ENCODE data around the gene DIAPH1.

The DIAPH1 gene

DNA sequence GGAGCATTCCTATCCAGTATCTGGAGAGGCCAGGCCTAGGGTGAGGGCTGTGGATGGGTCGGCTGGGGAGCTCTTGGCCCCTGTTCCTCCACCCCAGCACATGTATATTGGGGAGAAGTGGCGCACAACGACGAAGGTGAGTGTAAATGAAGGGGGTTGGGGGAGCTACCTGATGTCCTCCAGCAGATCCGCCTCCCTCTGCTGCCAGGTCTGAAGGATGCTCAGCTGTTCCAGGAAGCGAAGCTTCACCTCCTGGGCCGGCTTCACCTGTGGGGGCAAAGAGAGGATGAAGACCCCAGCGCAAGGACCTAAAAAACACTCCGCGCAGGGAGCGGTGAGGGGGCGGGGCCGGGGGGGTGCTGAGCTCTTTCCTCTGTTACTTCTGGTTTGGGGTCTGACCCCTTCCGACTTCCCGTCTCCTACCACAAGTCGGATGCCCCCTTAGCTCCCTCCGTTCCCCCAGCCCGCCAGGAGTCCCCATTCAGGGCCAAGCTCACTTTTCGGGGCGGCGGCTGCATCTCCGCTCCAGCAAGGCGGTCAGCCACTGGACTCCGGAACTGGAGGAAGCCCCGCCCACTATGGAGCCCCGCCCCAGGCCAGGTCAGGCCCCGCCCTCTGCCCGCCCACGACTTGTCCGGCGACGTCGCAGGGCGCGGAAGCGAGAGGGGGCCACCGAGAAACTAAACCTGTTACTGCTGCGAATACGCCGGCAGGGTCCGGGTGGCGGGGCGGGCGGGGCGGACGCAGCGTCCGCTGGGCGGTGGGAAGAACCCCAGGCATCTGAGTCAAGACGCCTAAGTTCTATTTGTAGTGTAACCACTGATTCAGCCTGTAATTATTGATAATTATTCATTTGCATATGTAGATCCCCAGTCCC, 32.3 kb upstream of the DIAPH1 start, which contains the start of gene FCHSD1:
Gene FCHSD1 (minus strand): TSS at position 568 of the 877 bp plus-strand sequence. CDS start 50 bp downstream, at position 518.
- Histone ChIP-seq H3K36me3 (ENCODE audit: control insufficient read depth, insufficient read depth, low read length) (peaks cover 17% of the 10 kb centered on the region), H3K9ac (ENCODE audit: low read depth, low read length) (peak within 1 kb of the TSS; percentile 24), H3K4me3 (ENCODE audit: low read depth, low read length) (peak within 1 kb of the TSS; percentile 79), H3K9me3 (ENCODE audit: control insufficient read depth, insufficient read depth, low read length) (no peaks in the 10 kb centered on the region), H3K4me1 (ENCODE audit: control insufficient read depth, insufficient read depth, low read length) (no peaks in the 10 kb centered on the region), H3K27me3 (ENCODE audit: control insufficient read depth, insufficient read depth, low read length) (no peaks in the 10 kb centered on the region)

DNA sequence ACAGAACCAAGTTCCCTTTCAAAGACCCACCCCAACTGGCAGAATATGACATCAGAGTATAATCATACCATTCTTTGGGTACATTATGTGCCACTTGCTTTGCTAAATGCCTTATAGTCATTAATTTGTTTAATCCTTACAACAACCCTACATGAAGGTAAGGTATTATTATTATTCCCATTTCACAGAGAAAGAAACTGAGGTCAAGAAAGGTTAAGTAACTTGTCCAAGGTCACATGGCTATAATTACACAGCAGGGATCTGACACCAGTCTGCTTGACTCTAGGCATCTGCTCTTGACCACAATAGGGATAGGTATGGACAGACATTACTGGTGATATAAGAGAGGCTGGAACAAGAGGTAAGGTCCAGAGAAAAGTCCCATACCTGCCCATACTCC, 31.2 kb upstream of the DIAPH1 start:
- Histone ChIP-seq H3K4me1 (ENCODE audit: control insufficient read depth, insufficient read depth, low read length) (no peaks in the 10 kb centered on the region), H3K36me3 (ENCODE audit: control insufficient read depth, insufficient read depth, low read length) (peaks cover 15% of the 10 kb centered on the region), H3K9ac (ENCODE audit: low read depth, low read length) (no peak overlapping the region), H3K9me3 (ENCODE audit: control insufficient read depth, insufficient read depth, low read length) (no peaks in the 10 kb centered on the region), H3K4me3 (ENCODE audit: low read depth, low read length) (peak overlapping the region; percentile 79), H3K27me3 (ENCODE audit: control insufficient read depth, insufficient read depth, low read length) (no peaks in the 10 kb centered on the region)

DNA sequence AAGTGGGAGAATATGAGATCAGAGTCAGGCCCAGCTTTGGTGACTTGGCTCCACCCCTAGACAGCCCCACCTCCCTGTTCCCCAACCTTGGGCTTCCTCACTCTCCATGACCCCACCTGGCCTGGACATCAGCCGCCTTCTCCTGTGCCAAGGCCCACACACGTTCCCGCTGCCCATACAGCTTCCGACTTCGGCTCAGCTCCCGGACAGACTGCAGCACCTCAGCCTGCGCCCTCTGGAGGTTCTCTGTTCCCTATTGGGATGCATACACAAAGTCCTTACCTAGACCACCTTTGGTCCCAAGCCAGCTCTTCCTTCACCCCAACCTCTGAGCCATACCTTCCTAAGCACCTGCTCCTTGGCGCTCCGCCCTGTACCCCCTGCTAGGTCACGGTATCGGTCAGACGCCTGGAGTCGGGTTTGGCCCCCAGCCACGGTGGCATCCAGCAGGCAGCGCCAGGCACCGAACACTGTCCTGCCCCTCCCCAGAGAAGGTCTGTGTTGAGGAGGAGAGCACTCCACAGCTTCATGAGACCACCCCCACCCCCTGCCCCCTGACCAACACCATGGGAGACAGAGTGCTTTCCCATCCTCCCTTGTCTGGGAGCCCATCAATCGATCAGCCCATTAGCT, 30.4 kb upstream of the DIAPH1 start:
- H3K4me1 ChIP-seq (ENCODE audit: control insufficient read depth, insufficient read depth, low read length): no peaks in the 10 kb centered on the region
- peaks cover 18% of the 10 kb centered on the region for H3K36me3 ChIP-seq (ENCODE audit: control insufficient read depth, insufficient read depth, low read length)
- no peak overlapping the region for H3K4me3 ChIP-seq (ENCODE audit: low read depth, low read length)
- H3K9ac ChIP-seq (ENCODE audit: low read depth, low read length): no peak overlapping the region
- H3K9me3 ChIP-seq (ENCODE audit: control insufficient read depth, insufficient read depth, low read length): no peaks in the 10 kb centered on the region
- H3K27me3 ChIP-seq (ENCODE audit: control insufficient read depth, insufficient read depth, low read length): no peaks in the 10 kb centered on the region

DNA sequence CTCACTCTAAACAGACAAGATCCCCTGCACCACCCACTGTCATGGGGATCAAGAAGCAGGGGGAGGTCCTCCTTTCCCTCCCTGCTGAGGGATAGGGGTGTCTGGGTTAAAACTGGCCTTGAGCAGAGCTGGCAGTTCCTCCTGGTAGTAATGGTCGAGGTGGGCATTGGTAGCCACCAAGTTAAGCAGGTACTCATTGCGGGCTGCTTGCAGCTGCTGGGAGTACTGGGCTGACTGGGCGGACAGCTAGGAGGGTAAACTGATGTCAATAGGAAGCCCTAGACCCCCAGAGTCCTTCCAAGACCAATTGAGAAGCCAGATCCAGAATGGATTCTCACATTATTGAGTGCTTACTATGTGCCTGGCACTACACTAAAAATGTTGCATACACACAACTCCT, 29.1 kb upstream of the DIAPH1 start:
- Histone ChIP-seq H3K4me3 (ENCODE audit: low read depth, low read length) (no peak overlapping the region), H3K27me3 (ENCODE audit: control insufficient read depth, insufficient read depth, low read length) (no peaks in the 10 kb centered on the region), H3K9ac (ENCODE audit: low read depth, low read length) (no peak overlapping the region), H3K4me1 (ENCODE audit: control insufficient read depth, insufficient read depth, low read length) (no peaks in the 10 kb centered on the region), H3K36me3 (ENCODE audit: control insufficient read depth, insufficient read depth, low read length) (peaks cover 17% of the 10 kb centered on the region), H3K9me3 (ENCODE audit: control insufficient read depth, insufficient read depth, low read length) (no peaks in the 10 kb centered on the region)

DNA sequence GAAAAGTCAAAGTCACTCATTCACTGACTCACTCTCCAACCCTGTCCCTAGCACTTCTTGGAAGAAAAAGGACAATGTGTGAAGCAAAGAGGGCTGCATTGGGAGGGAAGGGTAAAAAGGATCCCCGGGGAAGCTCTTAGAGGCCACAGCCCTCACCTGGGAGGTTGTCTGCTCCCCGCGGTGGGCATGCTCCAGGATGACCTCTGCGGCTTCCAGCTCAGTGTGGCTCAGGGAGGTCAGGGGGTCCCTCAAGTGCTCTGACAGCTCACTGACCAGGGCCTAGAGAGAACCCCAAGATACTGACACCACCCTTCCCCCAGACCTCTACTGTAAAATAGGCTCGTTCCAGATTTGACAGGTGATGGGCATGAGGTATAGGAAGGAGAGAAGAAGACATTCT, 28.4 kb upstream of the DIAPH1 start:
- H3K4me1 ChIP-seq (ENCODE audit: control insufficient read depth, insufficient read depth, low read length): no peaks in the 10 kb centered on the region
- H3K9me3 ChIP-seq (ENCODE audit: control insufficient read depth, insufficient read depth, low read length): no peaks in the 10 kb centered on the region
- H3K27me3 ChIP-seq (ENCODE audit: control insufficient read depth, insufficient read depth, low read length): no peaks in the 10 kb centered on the region
- no peak overlapping the region for H3K4me3 ChIP-seq (ENCODE audit: low read depth, low read length)
- H3K36me3 ChIP-seq (ENCODE audit: control insufficient read depth, insufficient read depth, low read length): peaks cover 20% of the 10 kb centered on the region
- H3K9ac ChIP-seq (ENCODE audit: low read depth, low read length): no peak overlapping the region

DNA sequence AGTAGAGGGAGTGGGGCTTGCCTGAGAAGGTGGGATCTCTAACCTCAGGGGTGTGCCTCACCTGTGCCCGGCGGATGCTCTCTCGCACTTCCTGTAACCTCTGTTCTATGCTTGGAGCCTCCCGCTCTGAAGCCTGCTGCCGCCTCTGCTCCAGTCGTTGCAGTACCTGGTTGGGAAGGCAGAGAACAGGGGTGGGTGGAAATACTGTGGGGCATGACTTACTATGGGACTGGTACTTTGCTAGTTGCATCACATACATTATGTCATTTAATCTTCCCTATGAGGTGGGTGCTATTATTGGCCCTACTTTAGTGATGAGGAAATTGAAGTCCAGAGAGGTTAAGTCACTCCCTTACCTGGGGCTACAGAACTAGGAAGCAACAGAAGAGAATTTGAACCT, 27.2 kb upstream of the DIAPH1 start:
- no peaks in the 10 kb centered on the region for H3K9me3 ChIP-seq (ENCODE audit: control insufficient read depth, insufficient read depth, low read length)
- H3K4me3 ChIP-seq (ENCODE audit: low read depth, low read length): no peak overlapping the region
- H3K4me1 ChIP-seq (ENCODE audit: control insufficient read depth, insufficient read depth, low read length): no peaks in the 10 kb centered on the region
- H3K27me3 ChIP-seq (ENCODE audit: control insufficient read depth, insufficient read depth, low read length): no peaks in the 10 kb centered on the region
- peaks cover 20% of the 10 kb centered on the region for H3K36me3 ChIP-seq (ENCODE audit: control insufficient read depth, insufficient read depth, low read length)
- H3K9ac ChIP-seq (ENCODE audit: low read depth, low read length): no peak overlapping the region

DNA sequence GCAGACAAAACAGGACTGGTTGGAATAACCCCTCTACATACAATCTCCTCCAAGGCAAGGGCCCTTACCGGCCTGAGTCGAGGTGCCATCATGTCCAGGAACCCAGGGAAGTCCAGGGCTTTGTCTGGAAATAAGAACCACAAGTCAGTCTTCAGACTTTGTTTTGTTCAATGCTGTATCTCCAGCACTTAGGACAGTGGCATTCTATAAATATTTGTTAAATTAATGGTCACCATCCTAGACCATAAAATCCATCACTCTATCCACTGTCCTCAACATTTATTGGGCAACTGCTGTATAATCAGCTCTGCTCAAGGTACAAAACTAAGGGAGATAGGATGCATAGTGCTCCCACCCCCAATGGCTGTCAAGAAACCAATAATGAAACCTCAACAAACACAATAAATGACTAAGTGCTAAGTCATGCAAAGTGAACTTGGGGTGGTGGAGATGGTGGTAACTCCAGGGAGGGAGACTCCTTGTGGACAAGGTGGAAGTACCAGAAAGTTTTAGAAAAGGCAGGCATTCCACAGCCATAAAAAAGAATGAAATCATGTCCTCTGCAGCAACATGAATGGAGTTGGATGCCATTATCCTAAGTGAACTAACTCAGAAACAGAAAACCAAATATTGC, 23.0 kb upstream of the DIAPH1 start:
- H3K27me3 ChIP-seq (ENCODE audit: control insufficient read depth, insufficient read depth, low read length): peaks cover 4% of the 10 kb centered on the region

DNA sequence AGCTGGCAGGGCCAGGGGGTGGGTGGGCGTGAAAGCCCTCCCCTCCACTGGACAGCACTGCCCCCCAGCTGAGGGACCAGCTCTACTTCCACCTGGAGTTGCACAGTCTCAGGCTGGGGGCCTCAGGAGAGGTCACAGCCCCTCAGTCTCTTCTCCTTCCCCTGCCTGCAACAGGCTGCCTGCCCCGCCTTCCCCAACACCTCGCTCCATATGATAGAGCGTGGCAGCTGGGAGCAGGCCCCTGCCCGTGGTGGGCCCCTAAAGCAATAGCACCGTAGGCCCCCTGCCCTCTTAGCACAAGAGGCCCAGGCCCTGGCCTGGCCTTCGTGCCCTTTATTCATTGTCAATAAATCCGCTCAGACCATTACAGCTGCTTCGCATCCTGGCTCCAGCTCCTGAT, 21.9 kb upstream of the DIAPH1 start:
- Histone ChIP-seq H3K27me3 (ENCODE audit: control insufficient read depth, insufficient read depth, low read length) (peaks cover 4% of the 10 kb centered on the region), H3K4me1 (ENCODE audit: control insufficient read depth, insufficient read depth, low read length) (peaks cover 10% of the 10 kb centered on the region), H3K36me3 (ENCODE audit: control insufficient read depth, insufficient read depth, low read length) (peaks cover 15% of the 10 kb centered on the region), H3K9ac (ENCODE audit: low read depth, low read length) (no peak overlapping the region), H3K4me3 (ENCODE audit: low read depth, low read length) (no peak overlapping the region), H3K9me3 (ENCODE audit: control insufficient read depth, insufficient read depth, low read length) (no peaks in the 10 kb centered on the region)

More for the DNA sequence above, 23.0 kb upstream of the DIAPH1 start:
- H3K4me3 ChIP-seq (ENCODE audit: low read depth, low read length): no peak overlapping the region
- peaks cover 7% of the 10 kb centered on the region for H3K4me1 ChIP-seq (ENCODE audit: control insufficient read depth, insufficient read depth, low read length)
- no peaks in the 10 kb centered on the region for H3K9me3 ChIP-seq (ENCODE audit: control insufficient read depth, insufficient read depth, low read length)
- H3K9ac ChIP-seq (ENCODE audit: low read depth, low read length): no peak overlapping the region
- peaks cover 25% of the 10 kb centered on the region for H3K36me3 ChIP-seq (ENCODE audit: control insufficient read depth, insufficient read depth, low read length)

DNA sequence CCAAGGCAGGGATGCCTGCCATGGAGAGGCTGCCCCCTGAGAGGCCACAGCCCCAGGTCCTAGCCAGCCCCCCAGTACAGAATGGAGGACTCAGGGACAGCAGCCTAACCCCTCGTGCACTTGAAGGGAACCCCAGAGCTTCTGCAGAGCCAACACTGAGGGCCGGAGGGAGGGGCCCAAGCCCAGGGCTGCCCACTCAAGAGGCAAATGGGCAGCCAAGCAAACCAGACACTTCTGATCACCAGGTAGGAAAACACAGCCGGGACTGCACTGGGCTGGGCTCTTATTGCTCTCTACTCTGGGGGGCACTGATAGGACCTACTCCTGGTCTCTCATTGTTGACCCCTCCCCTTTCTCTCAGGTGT, 21.2 kb upstream of the DIAPH1 start:
- H3K9ac ChIP-seq (ENCODE audit: low read depth, low read length): no peak overlapping the region
- no peak overlapping the region for H3K4me3 ChIP-seq (ENCODE audit: low read depth, low read length)
- H3K4me1 ChIP-seq (ENCODE audit: control insufficient read depth, insufficient read depth, low read length): peaks cover 10% of the 10 kb centered on the region
- peaks cover 4% of the 10 kb centered on the region for H3K27me3 ChIP-seq (ENCODE audit: control insufficient read depth, insufficient read depth, low read length)
- H3K36me3 ChIP-seq (ENCODE audit: control insufficient read depth, insufficient read depth, low read length): peaks cover 15% of the 10 kb centered on the region
- H3K9me3 ChIP-seq (ENCODE audit: control insufficient read depth, insufficient read depth, low read length): no peaks in the 10 kb centered on the region

DNA sequence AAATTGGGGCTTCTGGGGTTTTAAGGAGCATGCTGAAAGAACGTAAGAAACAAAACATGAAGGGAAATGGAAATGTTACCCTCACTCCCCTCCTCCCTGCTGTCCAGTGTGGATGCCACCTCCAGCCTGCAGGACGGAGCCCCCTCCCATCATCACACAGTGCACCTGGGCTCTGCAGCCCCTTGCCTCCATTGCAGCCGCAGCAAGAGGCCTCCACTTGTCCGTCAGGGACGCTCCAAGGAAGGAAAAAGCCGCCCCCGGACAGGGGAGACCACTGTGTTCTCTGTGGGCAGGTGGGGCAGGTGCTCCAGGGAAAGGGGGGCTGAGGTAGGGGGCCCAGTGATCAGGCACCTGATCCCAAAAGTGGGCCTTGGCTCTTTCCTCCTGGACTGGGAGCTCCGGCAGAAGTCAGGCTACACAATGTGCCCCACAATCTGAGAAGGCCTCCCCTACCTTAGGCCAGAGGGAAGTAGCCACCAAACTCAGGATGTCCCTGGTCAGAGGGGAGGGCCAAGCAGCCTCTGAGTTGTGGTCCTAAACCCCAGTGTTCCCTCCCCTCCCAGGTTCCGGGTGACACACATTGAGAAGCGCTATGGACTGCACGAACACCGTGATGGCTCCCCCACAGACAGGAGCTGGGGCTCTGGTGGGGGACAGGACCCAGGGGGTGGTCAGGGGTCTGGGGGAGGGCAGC, 20.7 kb upstream of the DIAPH1 start:
- Histone ChIP-seq H3K4me3 (ENCODE audit: low read depth, low read length) (no peak overlapping the region), H3K27me3 (ENCODE audit: control insufficient read depth, insufficient read depth, low read length) (peaks cover 4% of the 10 kb centered on the region), H3K9me3 (ENCODE audit: control insufficient read depth, insufficient read depth, low read length) (no peaks in the 10 kb centered on the region), H3K9ac (ENCODE audit: low read depth, low read length) (no peak overlapping the region), H3K4me1 (ENCODE audit: control insufficient read depth, insufficient read depth, low read length) (peaks cover 10% of the 10 kb centered on the region), H3K36me3 (ENCODE audit: control insufficient read depth, insufficient read depth, low read length) (peaks cover 15% of the 10 kb centered on the region)

DNA sequence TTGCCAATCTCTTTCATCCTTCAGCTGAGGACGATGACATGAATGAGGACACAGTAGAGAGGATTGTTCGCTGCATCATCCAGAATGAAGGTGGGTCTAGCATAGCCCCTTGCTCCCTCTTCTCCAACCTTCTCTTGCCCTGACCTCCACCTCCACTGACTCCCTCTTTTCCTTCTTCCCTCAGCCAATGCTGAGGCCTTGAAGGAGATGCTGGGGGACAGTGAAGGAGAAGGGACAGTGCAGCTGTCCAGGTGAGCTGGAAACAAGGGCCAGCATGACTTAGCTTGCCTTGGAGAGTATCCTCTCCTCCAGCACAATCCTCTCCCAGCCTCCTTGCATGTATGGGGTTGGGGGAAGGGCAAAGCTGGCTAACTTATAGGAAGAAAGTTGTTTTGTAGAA, 20.0 kb upstream of the DIAPH1 start:
- H3K4me3 ChIP-seq (ENCODE audit: low read depth, low read length): no peak overlapping the region
- peaks cover 10% of the 10 kb centered on the region for H3K4me1 ChIP-seq (ENCODE audit: control insufficient read depth, insufficient read depth, low read length)
- H3K9me3 ChIP-seq (ENCODE audit: control insufficient read depth, insufficient read depth, low read length): no peaks in the 10 kb centered on the region
- H3K9ac ChIP-seq (ENCODE audit: low read depth, low read length): no peak overlapping the region
- H3K36me3 ChIP-seq (ENCODE audit: control insufficient read depth, insufficient read depth, low read length): peaks cover 11% of the 10 kb centered on the region
- H3K27me3 ChIP-seq (ENCODE audit: control insufficient read depth, insufficient read depth, low read length): peaks cover 4% of the 10 kb centered on the region

Measured in iPS-15b (cell line).